BLaER1 (cell line): ENCODE results near the gene PDILT.

Experiments used
- H3K27ac ChIP-seq: shearing (Covaris generic); formaldehyde crosslinking; 2 replicates; pipeline ENCODE4 v1.8.1; 2022
- H3K27me3 ChIP-seq: shearing (Covaris generic); formaldehyde crosslinking; 2 replicates; pipeline ENCODE4 v1.8.1; 2022
- H3K36me3 ChIP-seq: shearing (Covaris generic); formaldehyde crosslinking; 2 replicates; pipeline ENCODE4 v1.8.1; 2022
- H3K4me1 ChIP-seq: shearing (Covaris generic); formaldehyde crosslinking; 2 replicates; pipeline ENCODE4 v1.8.1; 2022
- H3K4me2 ChIP-seq: shearing (Covaris generic); formaldehyde crosslinking; 2 replicates; pipeline ENCODE4 v1.8.1; 2022
- H3K4me3 ChIP-seq: shearing (Covaris generic); formaldehyde crosslinking; 2 replicates; pipeline ENCODE4 v1.8.1; 2022
- H3K9ac ChIP-seq: shearing (Covaris generic); formaldehyde crosslinking; 2 replicates; pipeline ENCODE4 v1.8.1; 2022
- H3K9me3 ChIP-seq: shearing (Covaris generic); formaldehyde crosslinking; 2 replicates; pipeline ENCODE4 v1.8.1; 2022
- H4K20me1 ChIP-seq: shearing (Covaris generic); formaldehyde crosslinking; 2 replicates; pipeline ENCODE4 v1.8.1; 2022
- Cebpa-rat ChIP-seq: shearing (Covaris generic); IDR thresholded peaks from 2 replicates; pipeline ENCODE4 v1.8.1; 2022

The PDILT gene

GRCh38 chr16:20359997-20360396, 44.5 kb downstream of the PDILT start:
- H3K27ac ChIP-seq: no peak overlapping the region
- no peaks in the 10 kb centered on the region for H3K36me3 ChIP-seq
- no peak overlapping the region for H3K4me3 ChIP-seq
- H3K9ac ChIP-seq: no peak overlapping the region
- no peak for TF ChIP-seq Cebpa-rat
- H3K4me1 ChIP-seq: no peaks in the 10 kb centered on the region
- H3K4me2 ChIP-seq: no peak overlapping the region
- H3K27me3 ChIP-seq: no peaks in the 10 kb centered on the region
- H3K9me3 ChIP-seq: no peaks in the 10 kb centered on the region
- no peaks in the 10 kb centered on the region for H4K20me1 ChIP-seq

- TF ChIP-seq Cebpa-rat: no peak
- H3K36me3 ChIP-seq: no peaks in the 10 kb centered on the region
Measured at GRCh38 chr16:20355114-20355782, 49.3 kb downstream of the PDILT start.

GRCh38 chr16:20353379-20353778, 51.2 kb downstream of the PDILT start:
- H3K27ac ChIP-seq: no peak overlapping the region
- no peak overlapping the region for H3K4me2 ChIP-seq
- TF ChIP-seq Cebpa-rat: no peak
- no peaks in the 10 kb centered on the region for H3K9me3 ChIP-seq
- no peaks in the 10 kb centered on the region for H4K20me1 ChIP-seq
- no peaks in the 10 kb centered on the region for H3K4me1 ChIP-seq
- H3K4me3 ChIP-seq: no peak overlapping the region
- no peaks in the 10 kb centered on the region for H3K27me3 ChIP-seq
- no peak overlapping the region for H3K9ac ChIP-seq
- H3K36me3 ChIP-seq: no peaks in the 10 kb centered on the region

More at GRCh38 chr16:20355114-20355782, 49.3 kb downstream of the PDILT start:
- Histone ChIP-seq H3K9ac (no peak overlapping the region), H3K4me1 (no peaks in the 10 kb centered on the region), H3K4me2 (no peak overlapping the region), H3K27me3 (no peaks in the 10 kb centered on the region), H3K4me3 (no peak overlapping the region), H3K9me3 (no peaks in the 10 kb centered on the region), H4K20me1 (no peaks in the 10 kb centered on the region), H3K27ac (no peak overlapping the region)

GRCh38 chr16:20352615-20353014, 51.9 kb downstream of the PDILT start, which contains the start of gene UMOD:
UMOD (minus strand) TSS chr16:20352715; CDS start chr16:20350737, 1,978 bp downstream.
- no peak within 1 kb of the TSS for H3K9ac ChIP-seq
- no peaks in the 10 kb centered on the region for H4K20me1 ChIP-seq
- H3K4me1 ChIP-seq: no peaks in the 10 kb centered on the region
- no peak within 1 kb of the TSS for H3K27ac ChIP-seq
- H3K9me3 ChIP-seq: no peaks in the 10 kb centered on the region
- no peaks in the 10 kb centered on the region for H3K36me3 ChIP-seq
- no peak within 1 kb of the TSS for H3K4me3 ChIP-seq
- no peak for TF ChIP-seq Cebpa-rat
- H3K4me2 ChIP-seq: no peak within 1 kb of the TSS
- H3K27me3 ChIP-seq: no peaks in the 10 kb centered on the region

- no peak for TF ChIP-seq Cebpa-rat
Measured at GRCh38 chr16:20349615-20350014, 54.9 kb downstream of the PDILT start.

GRCh38 chr16:20348365-20349185, 56.0 kb downstream of the PDILT start:
- Histone ChIP-seq H3K4me2 (no peak overlapping the region), H4K20me1 (no peaks in the 10 kb centered on the region), H3K27ac (no peak overlapping the region), H3K4me1 (no peaks in the 10 kb centered on the region), H3K36me3 (no peaks in the 10 kb centered on the region), H3K27me3 (no peaks in the 10 kb centered on the region), H3K9ac (no peak overlapping the region), H3K4me3 (no peak overlapping the region), H3K9me3 (no peaks in the 10 kb centered on the region)
- no peak for TF ChIP-seq Cebpa-rat

More at GRCh38 chr16:20349615-20350014, 54.9 kb downstream of the PDILT start:
- Histone ChIP-seq H3K9ac (no peak overlapping the region), H3K4me3 (no peak overlapping the region), H3K4me2 (no peak overlapping the region), H4K20me1 (no peaks in the 10 kb centered on the region), H3K9me3 (no peaks in the 10 kb centered on the region), H3K36me3 (no peaks in the 10 kb centered on the region), H3K27me3 (no peaks in the 10 kb centered on the region), H3K27ac (no peak overlapping the region), H3K4me1 (no peaks in the 10 kb centered on the region)

- H3K4me3 ChIP-seq: no peak overlapping the region
- no peak overlapping the region for H3K4me2 ChIP-seq
- H3K9ac ChIP-seq: no peak overlapping the region
- no peaks in the 10 kb centered on the region for H3K4me1 ChIP-seq
- H3K27me3 ChIP-seq: no peaks in the 10 kb centered on the region
- no peaks in the 10 kb centered on the region for H3K9me3 ChIP-seq
- no peaks in the 10 kb centered on the region for H3K36me3 ChIP-seq
- no peak for TF ChIP-seq Cebpa-rat
- no peaks in the 10 kb centered on the region for H4K20me1 ChIP-seq
- H3K27ac ChIP-seq: no peak overlapping the region
Measured at GRCh38 chr16:20347666-20348364, 56.7 kb downstream of the PDILT start.

- Histone ChIP-seq H3K9ac (no peak overlapping the region), H3K27ac (no peak overlapping the region), H4K20me1 (no peaks in the 10 kb centered on the region), H3K4me3 (no peak overlapping the region), H3K4me1 (no peaks in the 10 kb centered on the region), H3K36me3 (no peaks in the 10 kb centered on the region), H3K27me3 (no peaks in the 10 kb centered on the region), H3K9me3 (no peaks in the 10 kb centered on the region), H3K4me2 (no peak overlapping the region)
- no peak for TF ChIP-seq Cebpa-rat
Measured at GRCh38 chr16:20344611-20345010, 59.9 kb downstream of the PDILT start.

GRCh38 chr16:20339744-20340143, 64.8 kb downstream of the PDILT start:
- Histone ChIP-seq H3K9me3 (no peaks in the 10 kb centered on the region), H3K9ac (no peak overlapping the region), H3K27me3 (no peaks in the 10 kb centered on the region), H3K36me3 (no peaks in the 10 kb centered on the region), H3K4me2 (no peak overlapping the region), H3K27ac (no peak overlapping the region), H3K4me1 (peaks cover 7% of the 10 kb centered on the region; the same call in 1 of the 2 replicates), H3K4me3 (no peak overlapping the region), H4K20me1 (no peaks in the 10 kb centered on the region)
- TF ChIP-seq Cebpa-rat: no peak

GRCh38 chr16:20336955-20337354, 67.6 kb downstream of the PDILT start:
- TF ChIP-seq Cebpa-rat: no peak
- no peak overlapping the region for H3K9ac ChIP-seq
- H3K4me2 ChIP-seq: no peak overlapping the region
- peaks cover 7% of the 10 kb centered on the region; the same call in 1 of the 2 replicates for H3K4me1 ChIP-seq
- no peaks in the 10 kb centered on the region for H3K27me3 ChIP-seq
- no peak overlapping the region for H3K27ac ChIP-seq
- no peaks in the 10 kb centered on the region for H4K20me1 ChIP-seq
- H3K4me3 ChIP-seq: no peak overlapping the region
- H3K36me3 ChIP-seq: no peaks in the 10 kb centered on the region
- no peaks in the 10 kb centered on the region for H3K9me3 ChIP-seq
